SKM-1 (cell line): ENCODE results near the gene WDR55.
"Not testable (repeated sequence)": the region's sequence is repeated elsewhere in the genome, so short reads cannot be mapped to it uniquely, and the experiment has no call there.

Source experiments
- DNase-seq: peaks from one replicate; lab custom pipeline; 2025; ENCODE audit not compliant: unreplicated experiment; lab: John Stamatoyannopoulos, UW

Gene WDR55, protein sequence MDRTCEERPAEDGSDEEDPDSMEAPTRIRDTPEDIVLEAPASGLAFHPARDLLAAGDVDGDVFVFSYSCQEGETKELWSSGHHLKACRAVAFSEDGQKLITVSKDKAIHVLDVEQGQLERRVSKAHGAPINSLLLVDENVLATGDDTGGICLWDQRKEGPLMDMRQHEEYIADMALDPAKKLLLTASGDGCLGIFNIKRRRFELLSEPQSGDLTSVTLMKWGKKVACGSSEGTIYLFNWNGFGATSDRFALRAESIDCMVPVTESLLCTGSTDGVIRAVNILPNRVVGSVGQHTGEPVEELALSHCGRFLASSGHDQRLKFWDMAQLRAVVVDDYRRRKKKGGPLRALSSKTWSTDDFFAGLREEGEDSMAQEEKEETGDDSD

DNA sequence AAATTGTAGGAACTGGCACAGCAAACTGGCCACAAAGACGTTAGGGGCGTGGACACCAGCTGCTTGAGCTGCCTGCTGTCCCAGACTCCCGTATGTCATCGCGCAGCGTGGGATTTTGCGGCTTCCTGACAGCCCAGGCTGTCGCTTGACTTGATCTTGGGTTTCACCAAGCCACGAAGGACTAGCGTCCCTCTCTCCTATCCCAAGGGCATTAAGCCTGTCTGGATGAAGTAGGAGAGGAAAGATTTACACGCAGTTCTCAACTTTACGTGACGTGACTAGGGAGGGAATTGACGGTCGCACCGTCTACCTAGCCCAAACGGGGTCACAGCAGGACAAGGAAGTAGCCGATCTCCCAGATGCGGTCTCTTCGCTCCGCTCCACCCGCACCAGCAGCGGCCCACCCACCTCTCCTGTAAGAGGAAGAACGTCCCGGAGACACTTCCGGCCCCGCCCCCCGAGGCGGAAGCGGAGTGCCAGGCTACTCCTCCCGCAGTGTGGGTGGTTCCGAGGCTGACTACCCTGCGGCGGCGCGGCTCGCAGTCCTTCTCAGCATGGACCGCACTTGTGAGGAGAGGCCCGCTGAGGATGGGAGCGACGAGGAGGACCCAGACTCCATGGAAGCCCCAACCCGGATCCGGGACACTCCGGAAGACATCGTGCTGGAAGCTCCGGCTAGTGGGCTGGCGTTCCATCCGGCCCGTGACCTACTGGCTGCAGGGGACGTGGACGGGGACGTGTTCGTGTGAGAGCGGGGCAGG, at the start of gene WDR55:
WDR55 (plus strand) TSS at position 546 of the 761 bp plus-strand sequence; CDS start at position 555, 9 bp downstream.
- DNase-seq = peak; percentile 96

DNA sequence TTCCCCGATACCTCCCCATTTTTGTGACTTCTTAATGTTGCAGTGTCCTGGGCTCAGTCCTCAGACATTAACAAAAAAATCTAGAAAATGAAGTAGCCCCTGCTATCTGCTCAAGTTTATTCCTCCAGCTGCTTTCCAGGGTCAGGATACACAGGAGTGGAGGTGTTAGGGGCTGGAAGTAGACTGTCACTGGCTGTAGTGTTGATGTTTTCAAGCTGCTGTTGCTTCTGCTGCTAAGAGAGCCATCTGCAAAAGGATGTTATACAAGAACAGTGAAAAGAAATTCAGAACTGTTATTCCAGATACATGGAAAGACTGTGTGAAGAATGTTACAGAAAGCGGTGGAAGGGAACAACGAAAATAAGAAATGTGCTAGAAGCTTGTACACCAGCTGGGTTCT, 42.4 kb upstream of the WDR55 start:
- DNase-seq = no peak

DNA sequence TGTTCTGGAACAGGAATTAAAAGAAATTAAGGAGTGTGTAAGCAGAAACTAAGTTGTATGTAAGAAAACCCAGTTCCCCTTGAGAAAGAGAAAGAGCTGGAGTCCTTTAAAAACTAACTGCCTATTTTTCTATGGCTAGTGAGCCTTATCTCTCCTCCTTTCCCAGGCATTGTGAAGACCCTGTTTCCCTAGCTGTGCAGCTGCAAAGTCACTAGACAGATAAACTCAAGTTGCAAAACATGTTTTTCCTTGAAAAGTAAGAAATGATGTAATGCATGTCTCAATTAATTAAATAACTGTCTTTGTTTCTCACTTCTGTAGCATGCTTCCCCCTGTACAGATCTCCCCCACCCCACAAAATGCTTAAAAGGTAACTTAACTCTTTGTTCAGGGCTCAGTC, 41.6 kb upstream of the WDR55 start:
- DNase-seq = not testable (repeated sequence)

DNA sequence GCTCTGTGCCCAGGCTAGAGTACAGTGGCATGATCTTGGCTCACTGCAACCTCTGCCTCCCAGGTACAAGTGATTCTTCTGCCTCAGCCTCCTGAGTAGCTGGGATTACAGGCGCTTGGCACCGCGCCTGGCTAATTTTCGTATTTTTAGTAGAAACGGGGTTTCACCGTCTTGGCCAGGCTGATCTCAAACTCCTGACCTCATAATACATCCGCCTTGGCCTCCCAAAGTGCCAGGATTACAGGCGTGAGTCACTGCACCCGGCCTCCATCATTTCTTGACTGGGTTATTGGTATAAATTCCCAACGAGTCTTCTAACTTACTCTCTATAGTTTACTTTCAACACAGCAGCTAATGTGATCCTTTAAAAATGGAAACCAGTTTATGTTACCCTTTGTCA, 39.8 kb upstream of the WDR55 start:
- not testable (repeated sequence) for DNase-seq

DNA sequence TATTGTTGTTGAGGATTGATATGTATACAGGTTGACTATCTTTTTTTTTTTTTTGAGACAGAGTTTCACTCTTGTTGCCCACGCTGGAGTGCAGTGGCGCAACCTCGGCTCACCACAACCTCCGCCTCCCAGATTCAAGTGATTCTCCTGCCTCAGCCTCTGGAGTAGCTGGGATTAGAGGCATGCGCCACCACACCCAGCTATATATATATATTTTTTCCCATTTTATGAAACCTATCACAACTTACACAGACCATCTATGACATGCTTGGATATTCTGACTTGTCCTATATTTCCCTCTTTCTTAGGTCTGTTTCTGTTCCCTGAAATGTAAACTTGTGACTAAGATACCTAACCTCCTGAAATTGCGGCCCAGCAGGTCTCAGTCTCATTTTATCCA, 36.7 kb upstream of the WDR55 start:
- no peak for DNase-seq

DNA sequence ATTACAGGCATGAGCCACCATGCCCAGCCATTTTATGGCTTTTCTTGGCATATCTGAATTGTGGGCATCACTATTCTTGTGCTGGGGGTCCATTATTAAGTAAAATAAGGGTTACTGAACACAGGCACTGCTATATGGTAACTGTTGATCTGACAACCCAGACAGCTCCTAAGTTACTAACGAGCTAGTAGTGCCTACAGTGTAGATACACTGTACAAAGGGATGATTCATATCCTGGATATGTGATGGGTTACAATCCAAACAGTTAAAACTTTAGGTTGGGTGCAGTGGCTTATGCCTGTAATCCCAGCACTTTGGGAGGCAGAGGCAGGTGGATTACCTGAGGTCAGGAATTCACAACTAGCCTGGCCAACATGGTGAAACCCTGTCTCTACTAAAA, 36.0 kb upstream of the WDR55 start:
- no peak for DNase-seq

DNA sequence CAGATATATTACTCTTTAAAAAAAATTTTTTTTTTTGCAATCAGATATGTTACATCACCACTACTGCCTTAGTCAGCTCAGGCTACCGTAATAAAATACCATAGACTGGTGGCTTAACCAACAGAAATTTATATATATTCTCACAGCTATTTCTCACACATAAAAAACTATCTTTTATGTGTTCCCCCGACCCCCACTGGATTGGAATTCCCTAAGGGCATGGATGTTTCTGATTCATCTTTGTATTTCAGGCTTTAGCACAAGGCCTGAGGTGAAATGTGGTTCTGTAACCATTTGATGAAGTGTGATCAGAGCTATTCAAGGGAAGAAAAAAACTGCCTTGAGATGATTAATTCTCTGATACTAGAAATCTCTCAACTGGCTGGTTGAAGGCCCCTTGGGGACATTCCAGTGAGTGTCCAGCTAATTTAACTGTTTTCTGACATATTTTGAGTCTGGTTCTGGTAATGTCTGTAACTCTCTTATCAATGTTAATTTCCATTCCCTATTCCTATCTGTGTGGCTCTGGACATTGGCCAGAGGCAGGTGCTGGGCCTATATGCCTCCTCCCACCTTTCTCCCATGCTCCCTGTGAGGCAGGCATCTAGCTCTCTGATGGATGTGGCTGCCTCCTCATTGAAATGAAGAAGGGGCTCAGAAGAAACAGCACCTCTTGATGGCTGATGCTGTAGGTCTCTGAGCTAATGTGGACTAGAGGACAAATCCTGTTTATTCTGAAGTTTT, 34.2 kb upstream of the WDR55 start:
- DNase-seq = no peak

DNA sequence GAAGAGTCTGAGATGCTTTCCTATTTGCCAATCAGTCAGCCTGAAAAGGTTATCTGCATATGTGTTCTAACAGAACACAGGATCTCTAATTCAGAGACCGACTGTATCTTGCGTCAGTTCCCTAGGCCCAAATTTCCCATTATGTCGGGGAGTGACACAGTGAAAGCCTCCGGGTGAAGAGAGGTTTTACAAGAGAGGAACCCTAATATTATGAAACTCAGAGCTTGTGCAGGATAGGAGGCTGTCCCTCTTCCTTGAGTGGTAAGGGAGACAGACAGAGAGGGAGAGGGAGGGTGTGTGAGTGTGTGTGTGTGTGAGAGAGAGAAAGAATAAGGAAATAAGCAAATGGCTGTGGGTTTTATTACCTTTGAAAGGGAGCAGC, 33.7 kb upstream of the WDR55 start:
- no peak for DNase-seq

DNA sequence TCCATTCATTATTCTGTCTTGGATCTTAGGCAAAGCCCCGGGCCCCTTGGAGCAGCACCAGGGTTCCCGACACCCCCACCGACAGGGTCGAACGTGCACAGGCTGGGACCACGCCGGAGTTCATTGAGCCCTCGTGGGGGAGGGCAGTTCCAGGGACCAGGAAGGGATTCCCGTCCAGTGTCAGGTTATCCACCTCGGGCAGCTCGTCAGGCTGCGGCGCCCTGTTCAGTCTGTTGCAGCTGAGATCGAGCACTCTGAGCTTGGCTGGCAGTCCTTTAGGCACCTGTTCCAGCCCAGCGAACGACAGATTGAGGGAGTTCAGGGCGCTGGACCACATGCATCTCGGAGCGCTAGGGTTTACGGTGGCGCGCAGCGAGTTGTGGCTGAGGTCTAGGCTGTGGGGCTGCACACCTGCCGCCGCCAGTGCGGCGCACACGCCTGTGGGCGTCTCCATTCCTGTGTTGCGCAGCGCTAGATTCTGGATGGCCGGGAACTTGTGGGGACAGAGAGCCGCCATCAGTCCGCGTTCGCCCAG, 32.8 kb upstream of the WDR55 start:
- no peak for DNase-seq

DNA sequence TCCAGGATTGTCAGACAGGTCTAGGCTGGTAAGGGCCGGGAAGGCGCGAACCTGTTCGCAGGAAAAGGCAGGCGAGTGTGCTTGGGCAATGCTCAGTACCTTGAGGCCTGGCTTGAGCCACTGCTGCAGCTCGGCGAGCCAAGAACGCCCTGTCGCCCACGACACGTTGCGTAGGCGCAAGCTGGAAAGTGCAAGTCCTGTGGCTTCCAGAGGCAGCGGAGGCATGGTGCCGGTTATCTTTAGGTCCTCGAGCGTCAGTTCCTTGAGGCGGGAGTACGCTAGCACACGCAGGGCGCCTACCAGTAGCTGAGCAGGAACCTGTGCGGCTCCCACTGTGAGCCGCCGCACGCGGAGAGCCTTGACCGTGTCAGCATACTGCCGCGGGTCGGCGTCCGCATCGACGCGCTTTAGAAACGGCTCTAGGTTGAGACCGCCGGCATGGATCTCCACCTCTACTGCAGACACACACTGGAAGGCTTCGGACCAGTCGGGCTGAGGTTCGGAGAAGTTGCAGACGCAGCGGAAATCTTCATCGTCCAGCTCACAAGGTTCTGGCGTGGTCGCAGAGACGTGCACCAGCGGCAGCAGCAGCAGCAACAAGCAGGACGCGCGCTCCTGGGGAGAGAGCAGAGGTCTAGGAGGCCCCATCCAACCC, 32.2 kb upstream of the WDR55 start:
- no peak for DNase-seq

DNA sequence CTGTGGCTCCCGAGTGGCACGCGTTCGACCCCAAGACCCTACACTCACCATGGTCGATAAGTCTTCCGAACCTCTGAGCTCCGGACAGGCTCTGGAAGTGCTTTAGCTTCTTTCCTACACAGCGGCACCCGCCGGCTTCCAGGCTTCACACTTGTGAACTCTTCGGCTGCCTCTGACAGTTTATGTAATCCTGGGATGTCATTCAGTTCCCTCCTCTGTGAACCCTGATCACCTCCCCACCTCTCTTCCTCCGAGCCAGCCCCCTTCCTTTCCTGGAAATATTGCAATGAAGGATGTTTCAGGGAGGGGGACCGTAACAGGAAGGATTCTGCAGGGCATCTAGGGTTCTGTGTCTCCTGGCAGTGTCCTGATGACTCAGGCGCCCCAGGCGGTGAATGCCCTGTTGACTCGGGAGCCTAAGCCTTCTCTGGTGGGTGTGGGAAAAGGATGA, 31.7 kb upstream of the WDR55 start, which contains the start of gene CD14:
CD14 (minus strand) TSS at position 155 of the 451 bp plus-strand sequence; CDS start at position 51, 104 bp downstream.
- no peak for DNase-seq

DNA sequence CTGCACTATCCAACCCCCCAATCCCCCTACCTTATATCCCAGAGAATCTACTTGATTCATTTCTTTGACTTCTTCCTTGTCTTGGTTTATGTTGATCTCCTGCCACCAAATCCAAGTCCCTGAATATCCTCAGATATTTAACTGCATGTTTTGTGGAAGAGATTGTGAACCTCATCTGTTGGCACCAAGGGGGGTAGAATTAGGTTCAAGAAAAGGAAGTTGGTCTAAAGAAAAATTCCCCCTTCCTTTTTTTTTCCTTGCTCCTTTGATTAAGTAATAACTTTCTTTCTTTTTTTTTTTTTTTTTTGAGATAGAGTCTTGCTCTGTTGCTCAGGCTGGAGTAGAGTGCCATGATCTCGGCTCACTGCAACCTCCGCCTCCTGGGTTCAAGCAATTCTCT, 31.2 kb upstream of the WDR55 start:
- no peak for DNase-seq

DNA sequence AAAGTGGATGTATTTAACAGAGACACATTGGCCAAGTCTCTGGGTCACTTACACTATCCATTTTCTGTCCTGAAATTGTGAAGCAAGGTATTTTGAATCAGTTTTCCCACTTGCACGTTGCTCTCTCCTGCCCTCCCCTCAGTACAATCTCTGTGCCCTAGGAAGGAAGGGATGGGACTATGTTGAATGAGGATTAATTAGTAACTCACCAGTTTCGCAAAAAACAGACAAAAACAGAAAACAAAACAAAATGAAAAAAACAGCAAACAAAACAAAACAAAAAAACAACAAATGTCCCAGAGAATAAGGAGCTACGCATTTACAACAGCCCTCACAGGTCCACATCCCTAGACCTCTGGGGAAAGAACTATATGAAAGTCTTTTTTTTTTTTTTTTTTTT, 30.6 kb upstream of the WDR55 start:
- DNase-seq = no peak

DNA sequence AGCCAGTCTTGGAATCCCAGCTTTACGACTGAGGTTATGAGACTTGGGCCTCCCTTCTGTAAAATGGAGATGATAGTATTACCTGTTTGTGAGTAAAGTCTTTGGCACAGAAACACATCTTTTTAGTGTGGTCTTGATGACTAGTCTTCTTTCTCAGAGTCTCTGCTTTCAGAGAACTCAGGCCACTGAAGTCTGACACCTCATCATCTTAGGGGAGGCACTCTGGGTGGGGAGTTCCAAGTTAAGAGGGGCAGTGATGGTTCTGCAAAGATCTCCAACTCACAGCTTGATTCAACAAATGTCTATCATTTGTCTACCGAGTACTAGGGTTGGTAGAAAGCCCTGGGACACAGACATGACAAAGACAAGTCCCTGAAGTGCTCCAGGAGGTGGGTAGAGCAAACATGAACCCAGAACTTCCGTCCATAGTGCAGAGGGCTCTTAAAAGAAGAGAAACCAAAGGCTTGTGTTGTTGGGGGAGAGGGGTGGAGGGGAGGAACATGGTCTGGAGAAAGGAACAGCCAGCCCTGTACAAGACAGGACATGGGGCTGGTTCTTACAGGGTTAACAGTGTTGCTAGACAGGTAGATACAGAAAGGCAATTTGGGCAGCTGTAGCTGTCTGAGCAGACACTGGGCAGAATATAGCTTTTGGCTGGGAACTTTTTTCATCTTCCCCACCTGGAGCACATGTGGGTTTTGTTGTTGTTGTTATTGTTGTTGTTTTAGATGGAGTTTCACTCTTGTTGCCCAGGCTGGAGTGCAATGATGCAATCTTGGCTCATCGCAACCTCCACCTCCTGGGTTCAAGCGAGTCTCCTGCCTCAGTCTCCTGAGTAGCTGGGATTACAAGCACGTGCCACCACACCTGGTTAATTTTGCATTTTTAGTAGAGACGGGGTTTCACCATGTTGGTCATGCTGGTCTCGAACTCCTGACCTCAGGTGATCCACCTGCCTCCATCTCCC, 29.1 kb upstream of the WDR55 start:
- no peak for DNase-seq

DNA sequence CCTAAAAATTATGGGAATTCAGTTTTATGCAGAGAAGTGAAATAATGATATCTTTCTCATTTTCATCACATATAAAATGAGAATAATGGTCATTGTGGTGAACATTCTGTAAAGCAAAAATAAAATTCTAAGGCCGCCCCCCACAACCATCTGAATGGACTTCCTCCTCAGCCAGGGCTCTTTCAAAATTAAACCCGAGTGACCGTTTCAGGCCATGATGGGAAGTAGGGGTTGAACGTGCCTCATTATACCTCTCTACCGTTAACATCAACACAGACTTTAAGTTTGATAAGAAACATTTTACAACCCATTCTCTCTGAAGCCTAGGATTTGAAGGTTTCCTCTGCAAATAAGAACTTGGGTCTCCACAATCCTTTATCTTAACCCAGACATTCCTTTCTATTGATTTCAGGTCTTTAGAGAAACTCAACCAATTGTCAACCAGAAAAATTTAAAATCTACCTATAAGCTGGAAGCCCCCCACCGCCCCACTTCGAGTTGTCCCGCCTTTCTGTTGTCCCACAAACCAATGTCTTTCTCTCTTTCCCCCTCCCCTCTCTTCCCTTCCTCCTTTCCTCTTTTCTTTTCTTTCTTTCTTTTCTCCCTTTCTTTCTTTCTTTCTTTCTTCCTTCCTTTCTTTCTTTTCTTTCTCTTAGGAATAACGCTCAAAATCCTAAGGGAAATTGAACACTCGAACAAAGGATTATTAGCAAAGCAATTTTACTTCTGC, 27.2 kb upstream of the WDR55 start:
- no peak for DNase-seq

DNA sequence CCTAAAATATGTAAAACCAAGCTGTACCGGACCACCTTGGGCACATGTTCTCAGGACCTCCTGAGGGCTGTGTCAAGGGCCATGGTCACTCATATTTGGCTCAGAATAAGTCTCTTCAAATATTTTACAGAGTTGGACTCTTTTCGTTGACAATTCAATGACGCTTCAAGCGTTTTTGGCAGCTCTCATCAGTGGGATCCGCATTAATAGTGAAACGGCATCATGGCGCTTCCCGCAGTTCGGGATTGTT, 25.9 kb upstream of the WDR55 start:
- DNase-seq = not testable (repeated sequence)

DNA sequence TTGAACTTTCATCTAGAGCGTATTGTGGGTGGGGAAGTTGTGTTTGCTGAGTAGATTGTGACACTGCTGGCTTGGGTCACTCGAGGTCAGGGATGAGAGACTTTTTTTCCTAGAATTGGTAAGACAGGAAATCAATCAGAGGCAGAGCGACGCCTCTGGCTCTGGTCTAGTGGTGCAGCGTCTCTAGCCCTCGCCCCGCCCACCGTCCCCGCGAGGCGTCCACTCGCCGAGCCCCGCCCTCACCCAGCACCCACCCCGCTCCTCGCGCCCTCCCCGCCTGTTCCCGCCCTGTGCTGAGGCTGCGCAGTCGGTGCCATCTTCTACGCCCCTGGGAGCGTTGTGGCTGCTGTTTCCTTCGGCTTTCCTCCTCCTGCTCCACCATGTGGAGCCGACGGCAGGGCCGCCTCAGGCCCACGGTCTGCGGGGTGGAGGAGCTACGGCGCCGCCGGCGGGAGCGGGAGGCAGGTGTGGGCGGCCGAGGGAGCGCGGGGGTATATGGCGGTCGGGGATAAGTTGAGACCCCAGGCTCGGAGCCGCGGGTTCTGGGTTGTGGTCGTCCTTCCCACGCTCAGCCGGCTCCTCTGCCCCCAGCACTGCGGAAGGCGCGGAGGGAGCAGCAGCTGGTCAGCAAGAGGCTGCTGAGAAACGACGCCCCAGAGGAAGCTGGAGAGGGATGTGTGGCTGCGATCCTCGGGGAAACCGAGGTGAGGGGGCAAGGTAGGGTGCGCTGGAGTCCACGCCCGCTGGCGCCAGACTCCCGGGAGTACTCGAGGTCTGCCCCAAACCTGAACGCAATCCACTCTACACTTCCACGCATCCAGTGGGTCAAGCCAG, 25.3 kb upstream of the WDR55 start, which contains the start of gene TMCO6:
TMCO6 (plus strand) TSS at position 304 of the 834 bp plus-strand sequence; CDS start at position 381, 77 bp downstream.
- DNase-seq = peak; percentile 96

DNA sequence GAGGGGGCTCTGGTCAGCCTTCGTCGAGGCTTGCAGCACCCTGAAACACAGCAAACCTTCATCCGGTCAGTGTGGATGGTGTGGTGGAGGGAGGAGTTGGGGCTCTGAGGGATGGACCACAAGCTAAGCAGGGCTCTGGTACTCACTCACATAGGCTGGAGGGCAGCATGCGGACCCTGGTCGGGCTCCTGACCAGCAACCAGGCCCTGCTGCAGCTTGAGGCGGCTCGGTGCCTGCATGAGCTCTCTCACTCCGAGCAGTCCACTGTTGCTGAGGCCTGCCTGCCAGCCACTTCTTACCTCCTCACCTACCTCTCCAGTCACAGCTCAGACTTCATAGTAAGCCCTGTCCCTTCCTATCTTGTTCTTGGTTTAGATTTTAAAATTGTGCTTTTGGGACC, 23.0 kb upstream of the WDR55 start:
- no peak for DNase-seq
